Measurements from ENCODE around the gene CD163L1.
A peak's percentile ranks its signal among the peaks of the same experiment; 100 is the strongest.
"Not testable (repeated sequence)": the region's sequence is repeated elsewhere in the genome, so short reads cannot be mapped to it uniquely, and the experiment has no call there.

The CD163L1 gene

DNA sequence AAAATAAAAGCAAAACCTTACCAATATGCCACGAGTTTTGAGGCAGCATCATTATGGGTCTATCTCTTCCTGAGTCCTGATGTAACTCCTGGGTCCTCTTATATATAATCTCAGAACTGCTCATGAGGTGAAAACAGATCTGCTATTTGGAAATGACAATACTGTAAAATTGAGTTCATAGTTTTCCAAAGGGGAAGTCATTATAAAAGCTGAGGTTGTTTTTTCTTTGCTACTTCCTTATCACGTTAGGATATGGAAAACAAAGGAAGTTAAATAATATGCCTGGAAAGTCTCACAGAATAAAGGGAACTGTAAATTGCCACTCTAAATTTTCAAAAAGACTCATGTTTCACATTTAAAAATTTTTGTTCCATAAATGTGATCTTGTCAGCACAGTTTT is at the start of gene CD163L1:
TSS of gene CD163L1 (minus strand) at position 78 of the 400 bp plus-strand sequence. CDS start at position 52, 26 bp downstream.
- DNase-seq, result no peak

DNA sequence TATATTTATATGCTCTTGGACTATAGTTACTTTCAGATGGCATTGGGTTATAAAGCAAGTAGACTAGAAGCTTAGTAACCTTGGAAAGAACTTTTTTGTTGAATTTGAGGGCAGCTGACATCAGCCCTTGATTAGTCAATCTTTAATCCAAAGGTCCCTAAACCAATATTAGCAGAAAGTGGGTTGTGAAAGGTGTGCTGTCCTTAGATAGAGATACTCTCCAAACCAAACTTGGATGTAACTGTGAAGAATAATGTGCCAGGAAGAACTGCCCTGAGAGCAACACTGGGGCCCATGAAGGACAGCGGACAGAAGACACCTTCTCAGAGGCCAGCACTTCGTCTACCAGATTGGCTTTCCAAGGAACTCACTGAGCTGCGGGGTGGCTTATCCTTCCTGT is 49.1 kb upstream of the CD163L1 start:
- DNase-seq, result no peak

DNA sequence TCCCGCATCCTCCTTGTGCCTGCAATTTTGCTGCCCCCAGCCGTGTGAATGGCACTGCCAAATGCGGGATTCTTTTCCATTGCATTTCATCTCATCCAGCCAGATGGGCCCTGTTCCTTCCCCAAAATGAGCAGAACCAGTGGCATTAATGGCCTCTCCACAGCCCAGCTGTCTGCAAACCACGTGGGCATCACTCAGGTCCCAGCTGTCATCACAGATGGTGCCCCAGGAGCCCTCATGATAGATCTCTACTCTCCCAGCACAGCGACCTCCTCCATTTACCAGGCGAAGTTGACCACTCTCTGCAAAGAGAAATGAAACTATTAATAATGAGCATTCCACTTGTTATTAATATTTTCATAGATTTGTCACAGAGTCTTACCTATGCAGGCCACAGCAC is 42.6 kb upstream of the CD163L1 start:
- no peak for DNase-seq

DNA sequence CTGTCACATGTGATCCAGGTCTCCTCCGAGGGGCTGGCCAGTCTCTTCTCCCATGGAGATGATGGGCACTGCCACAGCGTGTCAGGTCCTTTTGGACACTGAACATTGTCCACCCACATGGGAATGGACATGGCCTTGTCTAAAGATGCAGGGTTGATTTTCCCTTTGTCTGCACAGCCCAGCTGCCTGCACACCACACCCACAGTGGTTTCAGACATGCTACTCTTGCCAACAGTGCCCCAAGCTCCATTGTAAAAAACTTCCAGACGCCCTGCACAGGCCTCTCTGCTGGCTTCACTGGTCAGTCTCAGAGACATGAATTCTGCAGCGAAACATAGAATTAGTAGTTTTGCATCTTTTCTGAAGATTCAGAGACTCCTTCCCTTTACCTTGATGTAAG is 41.1 kb upstream of the CD163L1 start:
- no peak for DNase-seq

DNA sequence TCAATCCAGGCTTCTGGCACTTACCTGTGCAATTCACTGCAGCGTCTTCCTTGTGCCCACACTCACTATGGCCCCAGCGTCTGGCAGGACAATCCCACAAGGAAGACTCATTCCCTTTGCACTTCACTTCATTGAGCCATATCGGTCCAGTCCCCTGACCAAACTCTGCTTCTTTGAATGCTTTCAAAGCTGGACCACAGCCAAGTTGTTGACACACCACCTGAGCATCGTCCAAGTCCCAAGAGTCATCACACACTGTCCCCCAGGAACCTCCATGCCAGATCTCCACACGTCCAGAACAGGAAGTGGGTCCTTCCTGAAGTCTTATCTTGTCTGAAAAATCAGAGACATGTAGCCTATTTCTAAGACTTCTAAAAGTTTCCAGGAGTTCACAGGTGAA is 39.4 kb upstream of the CD163L1 start:
- no peak for DNase-seq

DNA sequence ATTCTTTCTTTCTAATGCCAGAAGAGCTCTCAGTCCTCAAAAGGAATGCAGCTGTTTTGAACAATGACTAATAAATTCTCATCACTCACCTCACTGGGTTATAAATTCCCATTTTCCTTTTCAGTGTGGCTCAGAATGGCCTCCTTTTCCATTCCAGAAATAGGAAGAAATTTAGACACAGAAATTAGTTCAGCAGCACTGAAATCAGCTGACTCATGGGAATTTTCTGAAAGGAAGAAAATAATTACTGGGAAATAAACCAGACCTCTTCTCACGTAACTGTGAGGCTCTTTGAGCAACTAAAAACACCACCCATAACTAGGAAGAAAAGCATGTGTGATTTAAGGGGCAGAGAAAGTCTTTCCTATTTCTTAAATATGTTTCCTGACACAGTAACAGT is 35.8 kb upstream of the CD163L1 start:
- no peak for DNase-seq

DNA sequence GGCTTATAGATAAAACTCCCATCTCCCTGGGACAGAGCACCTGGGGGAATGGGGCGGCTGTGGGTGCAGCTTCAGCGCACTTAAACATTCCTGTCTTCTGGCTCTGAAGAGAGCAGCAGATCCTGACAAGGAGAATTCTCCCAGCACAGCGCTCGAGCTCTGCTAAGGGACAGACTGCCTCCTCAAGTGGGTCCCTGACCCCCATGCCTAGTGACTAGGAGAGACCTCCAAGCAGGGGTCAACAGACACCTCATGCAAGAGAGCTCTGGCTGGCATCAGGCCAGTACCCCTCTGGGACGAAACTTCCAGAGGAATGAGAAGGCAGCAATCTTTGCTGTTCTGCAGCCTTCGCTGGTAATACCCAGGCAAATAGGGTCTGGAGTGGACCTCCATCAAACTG is 28.1 kb upstream of the CD163L1 start:
- DNase-seq, result no peak

DNA sequence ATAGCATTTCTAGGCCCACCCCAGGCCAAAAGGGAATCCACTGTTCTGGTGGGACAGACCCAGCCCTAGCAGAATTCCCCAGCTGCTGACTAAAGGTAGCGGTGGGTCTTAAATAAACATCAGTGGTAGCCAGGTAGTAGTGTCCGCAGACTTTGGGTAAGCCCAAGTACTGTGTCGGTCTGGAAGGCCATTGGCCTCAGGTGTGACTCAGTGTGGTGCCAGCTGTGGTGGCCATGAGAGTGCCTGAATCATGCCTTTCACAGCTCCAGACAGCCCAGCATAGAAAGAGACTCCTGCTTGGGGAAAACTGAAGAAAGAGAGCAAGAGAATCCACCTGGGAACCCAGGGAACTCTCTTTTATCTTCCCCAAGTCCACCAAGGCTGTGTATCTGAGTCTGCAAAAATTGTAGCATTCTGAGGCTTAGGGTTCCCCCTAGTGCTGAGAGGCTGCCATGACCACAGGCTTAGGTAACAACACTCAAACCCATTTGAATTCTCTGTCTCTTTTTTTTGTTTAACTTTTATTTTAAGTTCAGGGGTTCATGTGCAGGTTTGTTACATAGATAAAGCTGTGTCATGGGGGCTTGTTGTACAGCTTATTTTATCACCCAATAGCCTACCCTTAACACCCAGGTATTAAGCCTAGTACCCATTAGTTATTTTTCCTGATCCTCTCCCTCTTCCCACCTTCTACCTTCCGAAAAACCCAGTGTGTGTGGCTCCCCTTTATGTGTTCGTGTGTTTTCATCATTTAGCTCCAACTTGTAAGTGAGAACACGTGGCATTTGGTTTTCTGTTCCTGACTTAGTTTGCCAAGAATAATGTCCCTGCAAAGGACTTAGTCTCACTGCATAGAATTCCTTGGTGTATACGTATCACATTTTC is 16.7 kb upstream of the CD163L1 start:
- peak in 1 of 4 experiments; percentile 6 for DNase-seq

DNA sequence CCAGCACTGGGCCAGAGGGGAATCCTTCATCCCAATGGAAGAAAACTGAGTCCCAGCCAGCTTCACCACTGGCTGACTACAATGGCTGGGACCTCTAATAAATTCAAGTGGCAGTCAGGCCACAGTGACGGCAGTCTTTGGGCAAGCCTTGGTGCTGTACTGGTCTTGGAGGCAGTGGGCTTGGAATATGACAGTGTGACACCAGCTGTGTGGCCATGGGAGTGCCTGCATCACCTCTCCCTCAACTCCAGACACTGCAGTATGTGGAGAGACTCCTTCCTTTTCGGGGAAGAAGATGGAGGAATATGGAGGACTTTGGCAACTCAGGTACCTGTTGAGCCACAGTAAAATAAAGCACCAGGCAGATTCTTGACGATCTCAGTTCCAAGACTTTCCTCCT is 16.0 kb upstream of the CD163L1 start:
- DNase-seq, result no peak

DNA sequence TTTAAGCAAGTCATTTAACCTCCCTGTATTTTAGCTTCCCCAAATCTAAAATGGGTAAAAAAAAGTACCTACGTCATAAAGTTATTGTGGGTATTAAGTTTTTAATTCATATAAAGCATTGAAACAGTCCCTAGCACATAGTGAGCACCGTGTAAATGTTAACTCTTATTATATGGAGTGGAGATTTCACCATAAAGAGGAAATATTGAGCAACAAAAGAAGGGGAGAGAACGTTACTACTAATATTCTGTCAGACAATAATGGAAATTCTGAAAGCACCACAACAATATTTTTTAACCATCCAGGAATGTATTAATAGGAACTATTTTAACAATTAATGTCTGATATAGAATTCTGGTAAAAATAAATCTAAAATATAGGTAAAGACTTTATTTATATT is 7.8 kb upstream of the CD163L1 start:
- no peak for DNase-seq

DNA sequence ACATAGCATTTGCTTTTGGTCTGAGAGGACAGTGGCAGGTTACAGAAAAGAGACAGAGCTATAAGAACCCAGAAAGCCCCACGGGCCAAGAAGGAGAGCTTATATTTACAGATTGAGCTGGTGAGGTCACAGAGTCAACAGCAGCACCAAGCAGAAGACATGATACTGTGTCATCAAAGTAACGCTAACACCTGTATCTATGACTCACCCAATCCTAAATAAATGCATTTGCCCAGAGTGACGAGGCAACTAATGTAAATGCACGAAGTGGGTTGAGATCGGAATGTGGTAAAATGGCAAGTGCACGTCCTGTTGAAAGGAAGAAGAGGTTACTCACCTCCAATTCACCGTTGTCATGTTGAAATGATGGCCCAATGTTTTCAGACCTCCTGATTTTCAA is 6.7 kb upstream of the CD163L1 start:
- no peak for DNase-seq

DNA sequence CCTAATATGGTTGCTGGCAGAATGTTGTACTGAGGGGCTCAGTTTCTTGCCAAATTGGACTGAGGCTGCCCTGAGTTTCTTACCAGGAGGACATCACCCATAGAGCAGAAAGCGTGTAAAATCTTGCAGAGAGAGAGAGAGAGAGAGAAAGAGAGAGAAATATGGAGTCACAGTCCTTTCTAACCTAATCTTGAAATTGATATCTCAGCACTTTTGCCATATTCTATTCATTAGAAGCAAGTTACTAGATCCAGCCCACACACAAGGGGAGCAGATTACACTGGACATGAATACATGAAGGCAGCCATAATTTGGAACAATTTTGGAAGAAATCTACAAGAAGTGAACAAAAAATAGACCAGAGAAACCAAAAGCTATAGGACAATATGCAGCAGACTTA is 4.1 kb upstream of the CD163L1 start:
- DNase-seq, result no peak

DNA sequence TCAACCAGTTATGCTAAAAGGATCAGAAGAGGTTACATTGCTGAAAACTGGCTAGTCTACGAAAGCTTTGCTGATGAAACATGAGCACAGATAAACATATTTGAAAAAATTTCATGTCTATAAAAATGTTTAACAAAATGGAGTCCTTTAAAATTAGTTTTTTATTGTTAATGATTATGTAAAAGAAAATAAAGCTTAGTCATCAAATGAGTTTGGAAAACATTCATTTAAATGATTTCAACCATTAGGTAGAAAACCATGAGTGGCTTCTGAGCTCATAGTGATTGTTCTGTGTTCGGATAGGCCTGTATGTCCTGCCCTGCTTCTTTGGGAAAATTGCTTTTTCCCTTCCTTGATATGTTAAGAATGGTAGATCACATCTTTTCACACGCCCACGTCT is 584 bp upstream of the CD163L1 start:
- no peak for DNase-seq

DNA sequence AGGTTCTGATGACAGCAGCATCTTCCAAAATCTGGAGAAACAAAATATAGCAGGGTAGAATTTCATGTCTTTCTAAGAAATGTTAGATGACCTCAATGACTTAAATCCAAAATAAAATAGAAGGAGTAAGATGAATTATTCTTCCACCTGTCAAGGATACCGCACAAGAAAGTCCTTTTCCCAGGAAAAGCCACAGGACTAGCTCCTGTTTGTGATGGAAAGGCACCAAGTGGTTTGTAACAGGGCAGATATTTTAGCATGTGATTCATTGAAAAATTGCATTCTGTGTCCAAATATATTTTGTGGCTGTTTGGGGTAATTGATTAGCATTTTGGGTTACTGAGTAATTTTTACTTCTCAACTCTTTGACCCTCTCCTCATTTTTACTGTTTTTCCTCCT is 2.7 kb downstream of the CD163L1 start:
- no peak for DNase-seq

DNA sequence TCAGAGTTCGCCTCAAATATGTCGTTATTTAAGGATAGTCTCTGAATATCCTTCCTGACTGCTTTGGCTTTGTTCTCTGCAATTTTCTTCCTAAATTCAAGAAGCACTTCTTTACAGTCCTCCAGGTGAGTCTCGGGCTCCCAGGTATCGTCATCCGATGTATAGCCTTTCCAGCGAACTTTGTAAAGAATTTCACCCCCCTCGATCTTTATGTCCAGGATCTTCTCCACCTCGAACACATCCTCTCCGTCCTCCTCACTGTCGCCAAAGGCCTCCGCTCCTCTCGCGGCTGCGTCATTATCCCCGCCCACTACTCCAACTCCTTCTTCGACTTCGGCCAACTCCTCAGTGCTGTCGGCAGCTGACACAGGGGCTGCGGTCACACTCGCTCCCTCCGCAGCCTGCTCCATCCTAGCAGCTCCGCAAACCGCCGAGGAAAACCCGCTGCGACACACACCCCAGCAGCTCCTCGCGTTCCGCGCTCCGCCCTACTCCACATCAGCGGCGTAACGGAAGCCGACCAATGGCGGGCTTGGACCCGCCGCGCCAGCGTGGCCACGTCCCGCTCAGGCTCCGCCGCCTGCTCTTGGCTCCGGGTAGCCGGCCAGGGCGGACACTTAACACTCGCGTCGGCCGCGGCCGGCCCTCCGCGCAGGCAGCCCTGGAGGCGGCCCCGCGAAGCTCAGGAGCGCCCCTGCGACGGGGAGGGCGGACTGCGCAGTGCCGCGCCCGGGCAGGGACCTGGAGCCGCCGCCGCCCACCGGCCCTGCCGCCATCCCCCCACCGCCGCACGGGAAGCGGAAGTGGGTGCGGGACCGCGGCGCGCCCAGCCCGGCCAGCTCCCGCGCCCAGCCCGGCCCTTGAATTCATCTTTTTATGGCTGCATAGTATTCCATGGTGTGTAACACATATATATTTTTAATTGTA is 4.1 kb downstream of the CD163L1 start:
- DNase-seq, result no peak

DNA sequence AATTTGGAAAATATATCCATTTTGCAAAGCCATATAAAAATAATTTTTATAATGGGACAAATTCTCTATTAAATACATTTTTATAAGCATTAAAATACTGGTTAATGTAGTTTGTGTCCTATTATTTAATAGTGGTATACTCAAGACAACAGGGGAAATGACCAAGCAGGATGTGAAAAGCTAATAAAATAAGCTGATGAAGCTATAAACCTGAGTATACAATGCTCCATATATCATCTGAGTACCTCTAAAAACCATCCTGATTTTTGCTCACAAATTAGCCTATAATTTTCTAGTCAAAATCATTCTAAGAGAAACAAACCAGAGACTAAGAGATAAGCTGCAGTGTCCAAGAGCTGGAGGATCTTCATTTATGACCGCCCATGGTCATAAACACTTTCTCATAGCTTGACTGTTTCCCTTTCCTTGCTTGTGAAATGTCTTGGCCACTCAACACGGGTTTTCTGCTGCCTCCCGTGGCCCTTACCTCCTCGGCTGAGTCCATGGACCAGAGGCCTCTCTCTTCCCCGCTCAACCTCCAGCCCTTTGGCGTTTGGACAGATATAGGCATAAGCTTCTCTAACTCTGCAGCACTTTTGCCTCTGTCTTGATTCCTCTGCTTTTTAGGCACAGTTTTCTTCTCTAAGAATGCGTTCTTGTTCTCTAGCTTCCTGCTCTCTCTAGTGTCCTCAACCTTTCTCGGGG is 5.5 kb downstream of the CD163L1 start:
- not testable (repeated sequence) for DNase-seq

DNA sequence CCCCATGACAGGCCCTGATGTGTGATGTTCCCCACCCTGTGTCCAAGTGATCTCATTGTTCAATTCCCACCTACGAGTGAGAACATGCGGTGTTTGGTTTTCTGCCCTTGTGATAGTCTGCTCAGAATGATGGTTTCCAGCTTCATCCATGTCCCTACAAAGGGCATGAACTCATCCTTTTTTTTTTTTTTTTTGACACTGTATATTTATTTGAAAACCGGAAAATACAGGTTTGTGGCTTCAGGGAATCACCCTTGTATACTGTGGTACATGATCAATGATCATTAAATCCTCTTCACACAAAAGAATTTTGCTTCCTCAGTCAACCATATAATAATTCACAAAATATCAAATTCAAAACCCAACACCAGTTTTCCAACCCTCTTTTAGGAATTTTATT is 6.5 kb downstream of the CD163L1 start:
- not testable (repeated sequence) for DNase-seq

DNA sequence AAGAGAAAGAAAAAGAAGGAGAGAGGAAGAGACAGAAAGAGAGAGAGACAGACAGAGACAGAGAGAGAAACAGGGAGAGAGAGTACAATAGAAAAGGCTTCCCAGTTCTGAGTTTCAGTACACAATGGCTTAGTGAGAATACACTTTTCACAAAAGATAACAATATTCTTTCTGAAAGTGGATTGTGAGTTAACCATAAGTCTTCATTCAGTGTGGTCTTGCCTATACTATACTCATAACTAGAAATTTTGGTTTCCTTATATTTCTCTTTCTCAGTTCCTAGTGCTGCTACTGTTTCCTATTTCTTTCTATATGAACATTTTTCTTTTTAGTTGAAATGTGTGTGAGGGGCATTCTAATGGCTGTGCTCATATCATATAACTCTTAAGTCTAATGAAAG is 9.3 kb downstream of the CD163L1 start:
- DNase-seq, result no peak

DNA sequence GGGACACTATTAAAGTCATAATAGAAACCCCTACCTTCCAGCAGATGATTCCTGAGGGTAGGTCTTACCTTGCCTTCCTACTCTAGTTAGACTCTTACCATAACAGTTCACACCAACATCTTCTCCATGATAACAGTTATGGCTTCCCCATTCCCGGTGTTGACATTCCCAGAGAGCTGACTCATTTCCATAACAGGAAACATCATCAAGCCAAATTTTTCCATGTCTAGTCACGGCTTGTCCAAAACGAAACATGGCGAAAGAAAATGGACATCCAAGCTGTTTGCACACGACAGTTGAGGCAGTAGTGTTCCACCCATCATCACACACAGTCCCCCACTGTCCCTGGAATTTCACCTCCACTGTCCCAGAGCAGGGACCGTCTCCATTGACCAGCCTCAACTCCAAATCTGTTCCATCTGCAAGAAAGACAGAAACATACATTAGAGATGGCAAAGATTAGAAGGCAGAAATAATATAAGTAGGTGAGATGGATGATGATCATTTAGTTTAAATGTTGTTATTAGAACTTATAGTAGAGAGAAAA is 10.6 kb downstream of the CD163L1 start:
- DNase-seq, result no peak

DNA sequence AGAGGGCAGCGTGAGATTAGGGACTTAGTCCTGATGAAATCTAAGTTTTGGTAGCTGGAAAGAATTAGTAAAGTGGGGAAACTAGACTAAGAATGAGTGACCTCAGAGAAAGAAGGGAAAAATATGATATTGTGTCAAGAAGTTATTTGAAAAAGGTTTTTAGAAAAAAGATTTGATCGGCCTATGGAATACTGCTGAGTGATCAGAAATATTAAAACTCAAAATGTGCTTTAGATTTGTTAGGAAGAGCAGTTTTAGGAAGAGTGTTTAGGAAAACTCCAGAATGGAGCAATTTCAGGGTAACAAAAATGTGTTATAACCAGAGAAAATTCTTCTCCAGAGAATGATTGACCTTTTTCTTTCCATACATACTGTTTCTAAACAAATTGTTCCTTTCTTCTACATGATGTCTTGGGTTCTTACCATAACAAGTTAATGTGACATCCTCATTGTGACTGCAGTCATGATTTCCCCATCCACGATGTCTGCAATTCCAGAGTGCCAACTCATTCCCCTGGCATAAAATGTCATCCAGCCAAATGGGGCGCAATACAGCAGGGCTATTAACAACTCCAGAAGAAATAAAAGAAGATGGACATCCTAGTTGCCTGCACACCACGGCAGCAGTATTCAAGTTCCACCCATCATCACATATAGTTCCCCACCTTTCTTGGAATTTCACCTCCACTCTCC is 11.8 kb downstream of the CD163L1 start:
- DNase-seq, result no peak

DNA sequence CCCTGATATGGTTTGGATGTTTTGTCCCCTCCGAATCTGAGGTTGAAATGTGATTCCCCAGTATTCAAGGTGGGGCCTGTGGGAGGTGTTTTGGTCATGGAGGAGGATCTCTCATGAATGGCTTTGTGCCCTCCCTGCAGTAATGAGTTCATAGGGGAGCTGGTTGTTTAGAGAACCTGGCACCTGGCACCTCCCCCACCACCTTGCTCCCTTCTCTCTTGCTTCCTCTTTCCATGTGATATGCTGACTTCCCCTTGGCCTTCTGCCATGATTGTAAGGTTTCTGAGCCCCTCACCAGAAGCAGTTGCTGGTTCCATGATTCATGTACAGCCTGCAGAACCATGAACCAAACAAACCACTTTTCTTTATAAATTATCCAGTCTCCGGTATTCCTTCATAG is 32.6 kb downstream of the CD163L1 start:
- no peak for DNase-seq

DNA sequence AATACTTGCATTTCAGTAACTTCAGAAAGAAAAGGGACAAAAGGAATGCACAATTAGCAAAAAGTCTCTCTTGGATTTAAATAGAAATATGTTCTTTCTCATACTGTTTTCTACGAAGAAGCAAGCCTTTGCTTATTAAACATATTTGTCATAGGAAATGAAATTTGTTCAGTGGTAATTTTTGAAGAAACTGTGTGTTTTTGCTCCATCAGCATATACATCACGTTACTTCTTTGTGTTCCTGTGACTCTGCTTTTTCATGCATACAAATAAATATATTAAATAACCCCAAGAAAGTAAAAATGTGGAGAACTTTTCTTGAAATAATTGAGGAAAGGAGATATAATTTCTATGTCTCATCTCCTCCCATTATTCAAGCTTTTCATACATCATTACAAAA is 39.7 kb downstream of the CD163L1 start:
- DNase-seq, result no peak

Measured in activated CD4-positive, CD25-positive, alpha-beta regulatory T cell (primary cell).